Smooth muscle cell (in vitro differentiated cells): ENCODE data around the gene POLG2. TPM values are rescaled to one million over a fixed set of nuclear protein-coding genes. Genes with fewer than 3 reads are reported as not detected.
"Not testable (repeated sequence)": the region's sequence is repeated elsewhere in the genome, so short reads cannot be mapped to it uniquely, and the experiment has no call there.

ENCODE experiments used
- DNase-seq: peaks from one replicate; lab custom pipeline; 2025; ENCODE audit not compliant: unreplicated experiment; lab: John Stamatoyannopoulos, UW
- H2AFZ ChIP-seq: fragments of 200-600 bp; sonication (generic); 2 replicates; pipeline ENCODE4 v1.6.0; 2016; ENCODE audit warnings: antibody characterized with exemption, low read depth, mild to moderate bottlenecking
- H3F3A ChIP-seq: fragments of 200-600 bp; sonication (generic); 2 replicates; pipeline ENCODE4 v1.6.0; 2017; ENCODE audit warnings: antibody characterized with exemption, low read depth
- H3K27ac ChIP-seq: fragments of 200-600 bp; sonication (generic); 2 replicates; pipeline ENCODE4 v1.5.1; 2016; ENCODE audit warnings: low read depth, mild to moderate bottlenecking
- H3K27me3 ChIP-seq: fragments of 200-600 bp; sonication (generic); 2 replicates; pipeline ENCODE4 v1.6.1; 2016; ENCODE audit warnings: low read depth, mild to moderate bottlenecking
- H3K36me3 ChIP-seq: fragments of 200-600 bp; sonication (generic); 2 replicates; pipeline ENCODE4 v1.5.1; 2016; ENCODE audit warnings: low read depth
- H3K4me1 ChIP-seq: fragments of 200-600 bp; sonication (generic); 2 replicates; pipeline ENCODE4 v1.5.1; 2016; ENCODE audit warnings: low read depth
- H3K4me2 ChIP-seq: fragments of 200-600 bp; sonication (generic); 2 replicates; pipeline ENCODE4 v1.6.0; 2016; ENCODE audit warnings: mild to moderate bottlenecking
- H3K4me3 ChIP-seq: fragments of 200-600 bp; sonication (generic); 2 replicates; pipeline ENCODE4 v1.5.1; 2016; ENCODE audit warnings: mild to moderate bottlenecking
- H3K79me2 ChIP-seq: fragments of 200-600 bp; sonication (generic); 2 replicates; pipeline ENCODE4 v1.6.0; 2016; ENCODE audit warnings: low read depth, mild to moderate bottlenecking
- H3K9ac ChIP-seq: fragments of 200-600 bp; sonication (generic); 2 replicates; pipeline ENCODE4 v1.6.0; 2016; ENCODE audit warnings: low read depth
- H3K9me3 ChIP-seq: fragments of 200-600 bp; sonication (generic); replicated peaks from 2 replicates; pipeline ENCODE4 v1.5.1; 2016; ENCODE audit warnings: low read depth
- H4K20me1 ChIP-seq: fragments of 200-600 bp; sonication (generic); 2 replicates; pipeline ENCODE4 v1.6.0; 2016; ENCODE audit warnings: low read depth
- CTCF ChIP-seq: fragments of 200-600 bp; sonication (generic); IDR thresholded peaks from 2 replicates; pipeline ENCODE4 v1.5.1; 2017; ENCODE audit warnings: borderline replicate concordance, mild to moderate bottlenecking, antibody characterized with exemption; ENCODE audit not compliant: insufficient read depth, poor library complexity, severe bottlenecking
- WGBS: methylation state at CpG from one replicate; pipeline ENCODE4 v1.1.7; 2016; ENCODE audit warnings: low lambda C conversion rate; 5-methylcytosine and 5-hydroxymethylcytosine counted together
- polyA plus RNA-seq: library from polyadenylated mRNA; unstranded; fragments of >200 nt; fragmentation: Nextera tagmentation; extraction: Ambion mirVana; gene quantifications from 2 replicates; pipeline ENCODE4 v1.2.1, GENCODE V29; 2016
- total RNA-seq: library from RNA; depleted of rRNA; stranded (reverse); fragments of >200 nt; gene quantifications from 2 replicates; pipeline ENCODE4 v1.2.3, GENCODE V29; 2014

Gene POLG2
- total and polyA plus RNA-seq, 2 experiments from 2014 or later, result 8.0 to 22.6 TPM

DNA sequence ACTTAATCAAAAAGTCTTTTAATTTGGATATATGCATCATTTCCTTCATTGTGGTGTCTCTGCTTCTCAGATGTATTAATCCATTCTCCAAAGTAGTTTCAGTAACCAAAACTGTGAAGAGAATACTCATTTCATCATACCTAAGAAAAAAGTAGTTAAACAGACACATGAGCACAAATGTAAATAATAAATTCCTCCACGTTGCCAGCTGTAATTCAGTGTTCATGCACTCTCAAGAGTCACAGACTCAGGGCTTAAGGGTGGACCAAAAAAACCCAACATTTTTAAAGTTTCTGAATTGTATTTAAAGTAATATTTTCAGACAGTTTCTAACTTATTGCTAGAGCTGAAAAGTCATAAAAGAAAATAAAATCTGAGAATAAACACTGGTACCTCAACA lies 19.0 kb downstream of the POLG2 start:
- Histone ChIP-seq H3K4me1 (no peaks in the 10 kb centered on the region), H3K79me2 (no peaks in the 10 kb centered on the region), H3K27ac (no peak overlapping the region), H2AFZ (no peak overlapping the region), H3K4me2 (no peak overlapping the region), H3K27me3 (no peaks in the 10 kb centered on the region), H3K36me3 (no peaks in the 10 kb centered on the region), H4K20me1 (no peaks in the 10 kb centered on the region), H3F3A (no peaks in the 10 kb centered on the region), H3K9me3 (no peaks in the 10 kb centered on the region), H3K4me3 (no peak overlapping the region), H3K9ac (no peak overlapping the region)
- 70% methylated on average over 1 of the region's 1 CpG for WGBS
- DNase-seq, result no peak
- no peak for TF ChIP-seq CTCF

GRCh38 chr17:64472564-64472963 lies 24.3 kb downstream of the POLG2 start:
- H3K79me2 ChIP-seq, result no peaks in the 10 kb centered on the region
- no peaks in the 10 kb centered on the region for H3K4me1 ChIP-seq
- no peaks in the 10 kb centered on the region for H3K9me3 ChIP-seq
- TF ChIP-seq CTCF, result no peak
- H4K20me1 ChIP-seq, result no peaks in the 10 kb centered on the region
- H3F3A ChIP-seq, result no peaks in the 10 kb centered on the region
- no peak overlapping the region for H3K9ac ChIP-seq
- H3K27ac ChIP-seq, result no peak overlapping the region
- no peak overlapping the region for H3K4me3 ChIP-seq
- no peak for DNase-seq
- H3K27me3 ChIP-seq, result no peaks in the 10 kb centered on the region
- H3K4me2 ChIP-seq, result no peak overlapping the region
- 95% methylated on average over 2 of the region's 2 CpGs for WGBS
- no peaks in the 10 kb centered on the region for H3K36me3 ChIP-seq
- H2AFZ ChIP-seq, result no peak overlapping the region

- Histone ChIP-seq H3F3A (no peaks in the 10 kb centered on the region), H3K36me3 (no peaks in the 10 kb centered on the region), H3K4me3 (no peak overlapping the region), H3K79me2 (no peaks in the 10 kb centered on the region), H4K20me1 (no peaks in the 10 kb centered on the region), H3K27me3 (no peaks in the 10 kb centered on the region), H3K27ac (no peak overlapping the region), H3K9ac (no peak overlapping the region), H3K9me3 (no peaks in the 10 kb centered on the region), H2AFZ (no peak overlapping the region), H3K4me2 (no peak overlapping the region), H3K4me1 (no peaks in the 10 kb centered on the region)
- no peak for TF ChIP-seq CTCF
- WGBS, result 90% methylated on average over 3 of the region's 3 CpGs
- DNase-seq, result no peak
Measured at GRCh38 chr17:64471440-64471839, 25.4 kb downstream of the POLG2 start.

- DNase-seq, result no peak
Measured at GRCh38 chr17:64470625-64471024, 26.2 kb downstream of the POLG2 start.

GRCh38 chr17:64466834-64467233 lies 30.0 kb downstream of the POLG2 start:
- not testable (repeated sequence) for H3K4me3 ChIP-seq, H3K4me2 ChIP-seq

More at GRCh38 chr17:64470625-64471024, 26.2 kb downstream of the POLG2 start:
- 48% methylated on average over 4 of the region's 4 CpGs for WGBS
- Histone ChIP-seq H2AFZ (no peak overlapping the region), H3K4me1 (no peaks in the 10 kb centered on the region), H3K9me3 (no peaks in the 10 kb centered on the region), H3K4me2 (no peak overlapping the region), H4K20me1 (no peaks in the 10 kb centered on the region), H3K9ac (no peak overlapping the region), H3K27me3 (no peaks in the 10 kb centered on the region), H3K79me2 (no peaks in the 10 kb centered on the region), H3K4me3 (no peak overlapping the region), H3K27ac (no peak overlapping the region), H3F3A (no peaks in the 10 kb centered on the region), H3K36me3 (no peaks in the 10 kb centered on the region)
- no peak for TF ChIP-seq CTCF

More at GRCh38 chr17:64466834-64467233, 30.0 kb downstream of the POLG2 start:
- DNase-seq, H3K9ac ChIP-seq, H3K4me1 ChIP-seq, H3K9me3 ChIP-seq, H4K20me1 ChIP-seq, H3K36me3 ChIP-seq, H3F3A ChIP-seq, H3K79me2 ChIP-seq, H2AFZ ChIP-seq, H3K27me3 ChIP-seq, H3K27ac ChIP-seq: not testable (repeated sequence)
- 100% methylated on average over 1 of the region's 1 CpG for WGBS
